Stimulated activated CD8-positive, alpha-beta memory T cell treated with anti-CD3 and anti-CD28 coated beads, Interleukin-4, amount 100 ng/mL, for 1 hour (primary cell): ENCODE results near the gene CD44.

Experiments used
- DNase-seq, 2 donors: peaks; one replicate each; pipeline ENCODE4 v3.0.0-alpha.2; 2020; ENCODE audit warnings: low read depth in 2 of 2, low spot score in 1 of 2

CD44 gene

DNA sequence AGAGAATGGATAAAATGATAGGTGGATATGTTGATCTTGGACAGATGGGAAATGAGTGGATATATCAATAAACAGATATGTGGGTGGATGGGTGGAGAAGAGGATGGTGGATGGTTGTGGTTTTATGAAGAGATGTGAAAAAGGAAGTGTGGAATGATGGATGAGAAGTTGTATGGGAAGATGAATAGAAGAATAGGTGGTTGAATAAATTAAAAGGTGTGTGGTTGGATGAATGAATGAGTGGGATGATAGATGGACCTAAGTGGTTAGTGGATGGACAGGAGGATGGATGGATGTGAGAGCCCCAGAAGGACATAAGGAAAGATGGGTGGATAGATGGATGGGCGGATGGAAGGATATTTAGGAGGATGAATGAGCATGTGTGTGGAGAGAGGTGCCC is 913 bp upstream of the CD44 start:
- DNase-seq: no peak

DNA sequence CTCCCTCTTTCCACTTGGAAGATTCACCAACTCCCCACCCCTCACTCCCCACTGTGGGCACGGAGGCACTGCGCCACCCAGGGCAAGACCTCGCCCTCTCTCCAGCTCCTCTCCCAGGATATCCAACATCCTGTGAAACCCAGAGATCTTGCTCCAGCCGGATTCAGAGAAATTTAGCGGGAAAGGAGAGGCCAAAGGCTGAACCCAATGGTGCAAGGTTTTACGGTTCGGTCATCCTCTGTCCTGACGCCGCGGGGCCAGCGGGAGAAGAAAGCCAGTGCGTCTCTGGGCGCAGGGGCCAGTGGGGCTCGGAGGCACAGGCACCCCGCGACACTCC is 397 bp upstream of the CD44 start:
- no peak for DNase-seq

DNA sequence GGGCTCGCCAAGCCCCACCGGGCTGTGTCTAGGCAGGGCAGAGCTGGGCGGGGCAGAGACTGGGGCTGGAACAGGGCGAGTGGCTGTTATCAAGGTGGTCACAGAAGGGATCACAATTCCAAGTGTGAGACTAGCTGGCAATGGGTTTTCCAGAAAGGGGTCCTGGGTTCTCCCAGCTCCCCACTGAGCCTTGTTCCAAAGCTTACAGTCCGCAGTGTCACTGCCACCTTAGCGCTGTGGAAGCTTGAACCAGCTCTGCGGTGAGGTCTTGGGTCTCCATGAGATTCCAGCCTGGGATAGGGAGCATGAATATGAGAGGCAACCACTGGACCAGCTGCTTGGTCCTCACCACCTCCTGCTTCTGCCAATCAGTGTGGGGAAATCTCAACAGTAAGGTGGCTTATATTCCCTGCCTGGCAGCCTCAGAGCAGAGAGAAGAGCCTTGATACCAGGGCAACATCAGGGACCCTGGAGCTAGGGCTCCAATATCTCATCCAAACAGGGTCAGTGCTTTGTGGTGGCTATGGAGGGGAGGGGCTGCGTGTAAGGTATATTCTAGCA is 831 bp downstream of the CD44 start:
- no peak for DNase-seq

DNA sequence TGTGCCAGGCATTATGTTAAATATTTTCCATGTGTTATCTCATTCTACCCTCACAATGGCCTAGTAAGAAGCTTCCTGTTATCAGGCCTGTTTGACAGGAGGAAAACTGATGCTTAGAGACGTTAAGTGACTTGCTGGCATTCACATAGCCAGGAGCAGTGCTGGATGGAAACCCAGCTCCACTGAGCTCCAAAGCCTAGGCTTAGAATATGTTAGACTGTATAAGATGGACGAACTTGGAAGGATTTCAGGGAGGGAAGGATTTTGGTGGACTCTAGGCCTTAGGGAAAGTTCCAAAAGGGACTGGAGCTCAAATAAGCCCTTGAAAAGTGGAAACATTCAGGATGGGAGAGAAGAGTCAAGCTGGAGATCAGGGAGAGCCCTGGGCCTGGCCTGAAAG is 2.1 kb downstream of the CD44 start:
- no peak for DNase-seq

DNA sequence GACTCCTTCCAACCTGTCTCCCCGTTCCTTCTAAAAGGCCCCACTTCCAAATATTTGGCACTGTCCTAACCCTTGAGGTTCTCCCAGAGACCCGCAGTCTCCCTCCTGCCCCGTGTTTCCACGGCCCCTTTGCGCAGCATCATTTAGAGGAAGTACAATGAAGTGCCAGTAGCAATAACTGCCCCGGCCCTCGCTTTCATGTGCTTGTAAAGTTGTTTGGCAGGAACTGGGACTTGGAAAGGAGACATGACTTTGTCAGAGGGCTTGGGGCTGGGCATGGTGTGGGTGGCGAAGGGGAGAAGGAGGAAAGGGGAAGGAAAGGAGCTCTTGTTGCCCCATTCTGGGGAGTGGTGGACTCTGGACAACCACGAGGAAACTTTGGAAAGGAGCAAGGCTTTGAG is 2.6 kb downstream of the CD44 start:
- no peak for DNase-seq

DNA sequence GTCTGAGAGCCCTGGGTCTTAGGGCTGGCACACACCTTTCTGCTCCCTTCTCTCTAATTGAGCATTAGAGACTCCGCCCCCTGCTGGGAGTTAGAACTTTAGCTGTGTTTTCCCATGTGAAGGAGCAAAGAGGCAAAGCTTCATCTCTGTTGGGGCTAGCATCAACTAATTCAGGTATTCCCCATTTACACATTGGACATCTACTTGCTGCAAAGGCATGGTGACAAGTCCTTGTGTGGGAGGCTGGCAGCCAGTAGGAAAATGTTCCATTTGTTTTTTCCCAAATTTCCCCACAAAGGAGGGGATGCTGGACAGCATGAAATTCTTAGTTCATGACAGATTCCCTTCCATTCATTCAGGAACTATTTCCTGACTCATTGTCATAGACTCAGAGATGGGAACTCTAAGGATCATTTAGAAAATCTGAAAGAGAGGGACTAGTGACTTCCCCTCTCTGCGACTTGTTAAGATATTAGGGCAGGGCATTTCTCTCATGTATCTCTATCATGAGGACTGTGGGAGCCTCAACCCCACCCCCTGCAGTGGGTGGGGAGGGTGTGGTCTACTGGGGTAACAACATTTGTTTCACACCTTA is 3.6 kb downstream of the CD44 start:
- DNase-seq: no peak

DNA sequence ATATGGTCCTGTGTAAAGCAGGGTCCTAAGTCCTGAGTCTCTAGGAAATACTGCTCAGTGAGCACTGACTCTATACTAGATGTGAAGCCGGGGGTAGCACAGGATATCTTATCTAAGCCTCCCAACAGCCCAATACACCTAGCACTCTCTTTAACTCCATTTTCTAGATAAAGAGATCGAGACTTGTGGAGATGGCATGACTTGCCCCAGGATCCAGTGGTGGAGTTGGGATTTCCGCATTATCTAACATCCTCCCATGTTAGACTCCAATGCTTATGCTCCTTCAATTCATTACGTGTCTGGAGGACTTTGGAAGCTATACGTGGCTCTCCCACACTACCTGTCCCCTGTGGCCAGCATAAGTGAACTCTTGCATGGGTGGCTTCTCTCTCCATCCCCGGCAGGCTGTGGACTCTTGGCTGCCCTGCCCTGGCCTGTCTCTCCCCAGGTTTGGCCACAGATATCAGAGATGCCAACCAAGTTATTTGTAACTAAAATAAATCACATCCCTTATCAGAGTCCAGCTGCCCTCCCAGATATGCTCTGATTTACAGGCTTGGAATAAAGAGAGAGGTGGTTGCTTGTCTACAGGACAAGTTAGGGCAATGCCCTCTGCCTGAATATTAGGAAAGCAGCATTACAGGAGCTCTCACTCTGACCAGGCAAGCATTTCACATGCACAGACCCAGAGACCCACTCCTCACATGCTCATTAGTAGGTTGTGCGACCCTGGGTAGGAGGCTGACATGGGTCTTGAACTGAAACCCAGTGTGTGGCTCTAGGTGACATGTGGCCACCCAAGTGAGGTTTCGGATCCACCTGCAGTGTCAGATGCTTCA is 4.5 kb downstream of the CD44 start:
- no peak for DNase-seq

DNA sequence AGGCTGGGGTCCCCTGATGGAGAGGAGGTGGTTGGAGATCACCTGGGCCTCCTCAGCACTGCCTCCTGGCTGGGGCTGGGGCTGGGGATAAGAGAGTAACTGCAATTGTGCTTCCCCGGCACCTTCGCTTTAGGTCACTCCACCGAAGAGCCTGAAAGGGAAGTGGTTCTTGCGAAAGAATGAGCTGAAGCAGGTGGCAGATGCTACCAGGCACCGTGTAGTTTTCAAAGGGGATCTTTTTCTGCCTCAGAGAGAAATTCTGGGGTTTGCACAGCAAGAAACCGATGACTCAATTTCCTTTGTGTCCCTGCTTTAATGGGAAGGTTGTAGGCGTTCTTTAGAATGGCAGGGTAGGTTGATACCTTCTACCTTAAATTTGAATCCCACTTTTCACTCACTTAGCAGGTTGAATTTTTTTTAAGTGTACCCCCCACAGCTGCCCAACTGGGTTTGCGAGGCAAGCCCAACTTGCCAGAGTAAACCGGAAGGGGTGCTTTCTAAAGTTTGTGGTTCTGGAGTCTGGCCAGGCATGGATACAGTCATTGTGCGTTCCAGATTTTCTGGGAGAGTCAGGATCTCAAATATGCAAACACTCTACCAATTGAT is 5.3 kb downstream of the CD44 start:
- no peak for DNase-seq

DNA sequence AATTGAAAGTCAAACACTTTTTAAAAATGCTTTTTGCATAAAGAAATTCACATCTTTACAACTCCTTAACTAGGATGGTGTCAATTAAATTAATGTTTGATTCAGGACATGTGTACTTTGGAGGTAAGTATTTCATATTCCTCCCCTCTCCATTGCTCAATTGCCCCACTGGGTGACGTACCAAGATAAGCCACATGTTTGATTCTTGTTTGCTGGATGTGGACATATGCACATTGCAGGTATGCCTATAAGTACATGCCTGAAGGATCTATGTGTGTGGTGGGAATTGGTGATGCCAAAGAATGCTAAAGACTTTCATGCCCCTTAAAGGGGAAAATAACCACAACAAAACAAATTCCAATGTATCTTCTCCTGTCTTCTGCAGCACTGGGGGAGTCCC is 5.8 kb downstream of the CD44 start:
- DNase-seq: no peak

DNA sequence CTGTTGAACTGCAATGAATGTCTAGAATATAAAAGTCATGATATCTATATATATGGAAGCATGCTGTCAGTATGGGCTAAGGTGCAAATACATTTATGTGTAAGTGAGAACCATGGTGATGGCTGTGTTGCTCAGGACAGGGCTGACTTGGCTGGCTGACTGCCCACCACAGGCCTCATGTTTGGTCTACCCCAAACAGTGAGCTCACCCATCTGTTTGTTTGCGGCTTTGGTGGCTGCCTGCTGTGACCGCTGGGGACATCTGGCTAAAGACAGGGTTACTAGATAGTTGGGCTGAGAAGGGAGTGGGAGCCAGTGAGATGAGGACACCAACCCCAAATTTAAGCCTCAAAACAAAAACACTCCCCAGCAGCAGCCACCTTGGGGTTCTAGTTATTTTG is 6.3 kb downstream of the CD44 start:
- DNase-seq: no peak

DNA sequence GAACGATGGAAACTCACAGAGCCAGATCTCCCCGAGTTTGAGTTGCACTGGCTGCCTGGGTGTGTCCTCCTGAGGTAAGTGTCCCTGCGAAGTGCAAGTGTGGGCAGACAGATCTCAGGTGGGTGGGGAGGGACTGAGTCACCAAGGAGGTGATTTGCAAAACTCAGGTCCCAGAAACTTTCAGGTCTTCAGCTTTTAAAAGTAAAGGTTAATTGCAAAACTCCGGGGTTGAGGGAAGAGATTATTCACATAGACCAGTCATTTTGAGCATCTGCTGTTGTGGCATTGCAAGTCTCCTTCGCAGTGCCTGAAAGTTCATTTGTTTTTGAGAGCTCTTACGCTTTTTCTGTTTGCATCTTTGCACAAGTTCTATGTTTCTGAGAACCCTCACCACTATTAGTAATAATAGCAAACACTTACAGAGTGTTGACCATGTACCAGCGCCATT is 7.1 kb downstream of the CD44 start:
- DNase-seq: peak in 1 of 2 donors; percentile 54

DNA sequence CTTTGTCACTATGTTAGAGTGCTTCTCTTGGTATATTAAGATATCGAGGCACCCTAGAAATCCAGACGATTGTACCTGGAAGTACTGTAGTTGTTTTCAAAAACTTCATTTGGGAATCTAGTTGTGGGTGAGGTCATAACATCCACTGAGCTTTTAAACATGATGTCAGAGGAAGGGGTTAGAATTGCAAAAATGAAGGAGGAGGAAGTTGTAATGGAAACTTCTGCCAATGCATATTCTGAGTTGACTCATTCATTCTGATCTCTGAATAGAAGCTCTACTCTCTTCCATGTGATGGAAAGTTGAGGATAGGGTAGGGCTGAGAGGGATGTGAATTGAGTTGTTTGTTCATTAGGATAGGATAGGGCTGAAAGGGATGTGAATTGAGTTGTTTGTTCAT is 7.7 kb downstream of the CD44 start:
- no peak for DNase-seq

DNA sequence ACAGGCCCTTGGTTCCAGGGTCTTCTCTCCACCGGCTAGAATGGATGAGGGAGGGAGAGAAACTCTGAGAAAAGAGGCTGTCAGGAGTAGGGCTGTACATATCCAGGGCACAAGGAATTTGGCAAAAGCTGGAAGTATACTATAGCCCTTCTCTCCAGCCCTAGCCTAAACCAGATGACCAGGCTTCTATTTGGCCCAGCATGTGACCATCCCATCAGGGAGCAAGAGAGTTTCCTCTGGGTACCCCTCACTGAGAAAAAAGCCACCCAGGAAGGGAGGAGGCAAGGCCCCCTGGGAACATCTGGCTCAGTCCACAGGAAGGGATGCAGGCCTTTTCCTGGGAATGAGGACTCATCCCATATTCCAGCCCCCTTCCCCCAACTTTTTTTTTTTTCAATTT is 8.3 kb downstream of the CD44 start:
- no peak for DNase-seq

DNA sequence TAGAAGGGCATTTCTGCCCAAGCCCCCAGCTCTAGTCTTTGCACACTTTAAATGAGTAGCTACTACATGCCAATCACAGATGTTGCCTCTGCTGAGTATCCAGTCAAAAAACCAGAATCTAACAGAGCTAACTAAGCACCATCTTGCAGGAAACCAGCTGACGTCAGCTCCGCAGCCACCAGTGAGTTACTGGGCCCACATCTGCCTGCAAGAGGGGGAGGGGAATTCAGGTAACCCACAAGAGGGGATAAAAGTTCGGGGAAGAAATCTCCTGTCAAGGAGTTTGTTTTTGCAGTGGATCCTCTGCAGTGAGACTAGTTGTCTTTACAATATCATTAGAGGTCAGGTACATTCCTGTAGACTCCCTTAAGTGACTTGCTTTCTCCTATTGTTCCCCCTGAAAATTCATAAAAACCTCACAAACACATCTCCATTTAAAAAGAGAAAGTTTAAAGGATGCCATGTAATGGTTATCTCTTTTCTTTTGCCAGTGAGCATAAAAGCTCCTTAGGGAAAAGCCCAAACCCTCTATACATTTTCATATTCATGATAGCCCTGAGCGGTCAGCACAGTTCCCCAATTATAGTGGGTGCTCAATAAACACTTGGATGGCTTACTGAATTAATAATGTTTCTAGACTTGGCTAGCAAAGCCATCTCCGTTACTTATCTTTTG is 9.3 kb downstream of the CD44 start:
- no peak for DNase-seq

DNA sequence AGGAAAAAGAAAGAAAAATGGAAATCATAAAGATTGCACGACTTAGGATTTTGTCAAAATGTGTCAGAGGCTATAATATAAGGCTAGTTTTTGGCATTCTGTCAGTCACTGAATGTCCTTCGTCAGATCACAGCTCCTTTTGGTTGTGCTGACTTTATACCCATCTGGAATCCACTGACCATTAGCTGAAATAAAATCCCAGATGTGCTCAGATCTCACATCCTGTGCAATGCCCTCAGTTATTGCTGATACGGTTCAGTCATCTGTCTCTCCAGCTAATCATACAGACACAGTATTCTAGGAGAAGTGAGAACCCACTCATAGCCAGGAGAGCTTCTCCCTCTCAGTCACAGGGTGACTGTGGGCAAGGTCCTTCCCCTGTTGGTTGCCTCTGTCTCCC is 11.5 kb downstream of the CD44 start:
- DNase-seq: no peak

DNA sequence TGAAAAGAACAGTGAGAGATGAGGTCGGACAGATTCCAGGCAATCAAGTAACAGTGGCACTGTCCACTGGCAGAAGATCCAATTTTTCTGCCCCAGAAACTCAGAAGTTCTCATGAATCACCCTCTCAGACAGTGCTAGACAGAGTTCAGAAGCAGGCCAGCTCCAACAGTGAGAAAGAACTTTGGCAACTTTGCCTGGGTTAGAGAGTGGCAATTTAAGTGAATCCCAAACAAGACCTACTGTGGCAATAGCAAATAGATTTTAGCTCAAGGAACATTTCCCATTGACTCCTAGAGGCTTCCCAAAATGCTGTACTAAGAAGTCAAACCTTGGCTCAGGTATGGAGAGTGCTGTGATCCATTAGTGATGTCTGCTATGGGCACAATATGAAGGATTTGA is 12.3 kb downstream of the CD44 start:
- DNase-seq: no peak

DNA sequence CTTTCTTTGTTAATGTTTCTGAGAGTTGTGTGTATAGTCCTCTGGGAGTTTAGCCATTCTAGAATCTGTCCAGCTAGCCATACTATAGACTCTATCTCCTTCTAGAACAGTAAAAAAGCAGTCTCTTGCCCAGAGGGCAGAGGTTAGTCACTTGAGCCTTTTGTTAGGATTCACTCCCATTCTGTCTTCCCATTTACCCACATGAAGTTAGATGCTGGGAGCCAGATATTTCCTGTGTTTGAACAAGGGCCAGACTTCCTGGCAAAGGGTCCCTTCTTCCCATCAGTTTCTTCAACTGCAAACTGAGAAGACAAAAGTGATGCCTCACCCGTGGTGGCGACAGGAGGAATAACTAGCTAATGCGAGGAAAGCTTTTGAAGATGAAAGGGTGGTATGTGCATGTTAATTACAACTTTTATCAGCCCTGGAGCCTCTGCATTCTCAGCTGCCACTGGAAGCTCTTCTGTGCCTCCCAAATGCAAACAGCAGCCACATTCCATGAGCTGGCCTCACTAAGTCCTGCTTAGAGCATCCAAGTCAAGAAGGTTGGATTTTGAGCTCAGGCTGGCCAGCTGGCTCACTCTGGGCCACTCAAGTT is 12.8 kb downstream of the CD44 start:
- no peak for DNase-seq

DNA sequence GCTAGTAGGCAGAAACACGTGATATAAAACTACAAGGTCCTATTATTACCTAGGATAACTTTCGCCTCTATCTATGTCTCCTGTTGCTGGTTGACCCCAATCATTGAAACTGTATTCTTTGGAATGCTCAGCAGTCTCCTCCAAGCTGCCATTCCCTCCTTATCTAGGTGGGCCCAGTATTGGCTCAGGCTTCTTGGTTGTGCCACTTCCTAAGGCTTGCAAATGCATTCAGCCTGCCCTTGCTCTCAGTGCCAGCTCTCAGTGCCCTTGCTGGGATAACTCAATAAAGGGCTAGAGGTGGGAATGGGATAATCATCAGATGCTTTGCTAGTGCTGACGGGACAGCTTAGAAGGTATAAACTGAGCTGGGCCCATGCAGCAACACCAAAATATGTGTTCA is 13.6 kb downstream of the CD44 start:
- DNase-seq: no peak

DNA sequence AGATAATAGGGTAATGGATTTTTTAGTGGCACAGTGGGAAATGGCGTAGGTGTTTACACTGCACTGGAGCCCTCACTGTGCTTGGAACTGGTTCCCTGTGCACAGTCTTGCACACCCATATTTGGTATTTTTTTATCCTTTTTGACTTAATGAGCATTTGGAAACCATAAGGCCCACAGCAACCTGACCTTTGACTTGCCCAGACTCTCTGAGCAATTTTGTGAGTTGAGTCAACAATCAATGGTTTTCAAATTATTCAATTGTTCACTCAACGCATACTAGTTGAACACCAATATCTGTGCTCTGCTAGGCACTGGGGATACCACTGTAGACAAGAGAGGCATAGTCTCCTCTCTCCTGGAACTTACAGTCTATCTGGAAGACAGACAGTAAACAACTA is 14.3 kb downstream of the CD44 start:
- no peak for DNase-seq

DNA sequence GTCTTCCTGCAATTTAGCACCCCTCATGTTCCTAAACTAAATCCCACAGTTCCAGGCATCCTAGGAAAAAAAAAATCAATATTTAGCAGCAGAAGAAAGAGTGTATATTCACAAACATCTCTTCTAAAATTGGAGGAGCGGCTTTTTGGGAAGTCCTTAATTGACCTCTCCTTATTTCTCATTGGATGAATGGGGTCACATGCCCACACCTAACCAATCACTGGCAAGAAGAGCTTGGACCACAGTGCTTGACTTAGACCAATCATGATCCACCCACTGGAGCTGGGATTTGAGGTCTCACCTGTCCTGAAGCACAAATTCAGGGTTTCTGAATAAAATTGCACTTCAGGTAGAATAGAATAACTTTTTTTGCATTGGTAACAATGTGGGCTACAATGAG is 16.0 kb downstream of the CD44 start:
- DNase-seq: no peak

DNA sequence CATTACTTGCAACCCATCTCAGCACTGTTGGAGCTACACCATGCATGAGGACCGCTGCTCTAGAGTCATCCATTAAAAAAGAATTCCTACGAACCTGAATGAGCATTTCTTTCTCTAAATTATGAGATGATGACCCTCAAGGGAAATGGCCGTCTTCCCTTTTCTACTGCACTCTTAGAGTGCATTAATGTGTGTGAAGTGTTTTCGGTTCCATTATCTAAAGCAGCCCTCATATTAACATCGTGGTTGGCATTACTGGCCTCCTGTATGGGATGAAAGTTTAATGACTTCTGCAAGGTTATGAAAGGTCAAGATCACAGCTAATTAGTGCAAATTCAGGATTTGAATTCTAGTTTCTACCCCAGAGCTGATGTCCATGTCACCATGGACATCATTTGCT is 16.7 kb downstream of the CD44 start:
- no peak for DNase-seq
